ENCODE data around the gene IGF1.

GRCh38 chr12:102396276-102396675, 84.1 kb downstream of the IGF1 start:
- TF ChIP-seq, protein P1, sequence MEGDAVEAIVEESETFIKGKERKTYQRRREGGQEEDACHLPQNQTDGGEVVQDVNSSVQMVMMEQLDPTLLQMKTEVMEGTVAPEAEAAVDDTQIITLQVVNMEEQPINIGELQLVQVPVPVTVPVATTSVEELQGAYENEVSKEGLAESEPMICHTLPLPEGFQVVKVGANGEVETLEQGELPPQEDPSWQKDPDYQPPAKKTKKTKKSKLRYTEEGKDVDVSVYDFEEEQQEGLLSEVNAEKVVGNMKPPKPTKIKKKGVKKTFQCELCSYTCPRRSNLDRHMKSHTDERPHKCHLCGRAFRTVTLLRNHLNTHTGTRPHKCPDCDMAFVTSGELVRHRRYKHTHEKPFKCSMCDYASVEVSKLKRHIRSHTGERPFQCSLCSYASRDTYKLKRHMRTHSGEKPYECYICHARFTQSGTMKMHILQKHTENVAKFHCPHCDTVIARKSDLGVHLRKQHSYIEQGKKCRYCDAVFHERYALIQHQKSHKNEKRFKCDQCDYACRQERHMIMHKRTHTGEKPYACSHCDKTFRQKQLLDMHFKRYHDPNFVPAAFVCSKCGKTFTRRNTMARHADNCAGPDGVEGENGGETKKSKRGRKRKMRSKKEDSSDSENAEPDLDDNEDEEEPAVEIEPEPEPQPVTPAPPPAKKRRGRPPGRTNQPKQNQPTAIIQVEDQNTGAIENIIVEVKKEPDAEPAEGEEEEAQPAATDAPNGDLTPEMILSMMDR (IDR thresholded peaks at IDR 0.05): no peak
- no peak for TF ChIP-seq POLR2A (IDR thresholded peaks at IDR 0.05)

Measured in adrenal gland (tissue), 5 donors.